Measurements from ENCODE around the gene HMX2.

DNA sequence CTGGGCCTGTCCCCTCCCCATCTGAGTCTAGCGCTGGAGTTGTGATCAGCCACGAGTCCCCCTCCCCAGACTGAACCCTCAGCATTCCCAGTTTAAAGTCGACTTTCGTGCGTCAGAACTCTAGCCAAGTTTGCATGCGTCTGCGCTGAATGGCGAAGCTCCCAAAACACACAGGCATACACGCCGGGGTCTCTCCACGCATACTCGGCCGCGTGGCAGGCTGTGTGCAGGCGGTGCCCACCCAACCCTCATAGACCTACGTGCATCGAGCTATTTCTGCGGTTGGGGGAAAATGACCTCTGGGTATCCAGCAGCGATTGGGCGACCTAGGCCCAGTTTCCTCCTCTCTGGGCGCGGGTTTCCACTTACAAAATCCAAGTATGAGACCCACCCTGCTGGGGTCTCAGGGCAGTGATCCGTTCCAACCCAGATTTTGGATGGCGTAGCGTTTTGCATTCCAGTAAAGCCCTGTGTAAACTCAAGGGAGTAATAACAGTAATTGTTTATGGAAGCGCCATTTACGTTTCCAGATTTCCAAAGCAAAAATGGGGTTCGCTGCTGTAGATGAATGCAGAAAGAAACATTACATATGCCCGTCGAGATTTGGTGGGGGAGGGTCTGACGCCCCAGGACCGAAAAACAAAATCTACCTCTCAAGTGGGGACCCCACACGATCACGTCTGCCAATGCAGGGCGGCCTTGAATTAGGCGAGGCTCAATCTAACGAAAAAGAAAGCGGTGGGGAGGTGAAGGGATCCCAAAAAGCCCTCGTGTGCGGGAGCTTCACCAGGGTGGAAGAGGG, 14.2 kb upstream of the HMX2 start:
- TF ChIP-seq EZH2 (IDR thresholded peaks at IDR 0.05; ENCODE audit: insufficient read depth, poor library complexity, severe bottlenecking) (peak; percentile 36), EZH2phosphoT487 (IDR thresholded peaks at IDR 0.05; ENCODE audit: insufficient read depth, low read depth) (no peak)
